Measurements from ENCODE around the gene ARHGAP12. TPM values are rescaled to one million over a fixed set of nuclear protein-coding genes. Genes with fewer than 3 reads are reported as not detected.

ARHGAP12 gene
- total RNA-seq, 1 donor from 2014 or later: 11.4 TPM

DNA sequence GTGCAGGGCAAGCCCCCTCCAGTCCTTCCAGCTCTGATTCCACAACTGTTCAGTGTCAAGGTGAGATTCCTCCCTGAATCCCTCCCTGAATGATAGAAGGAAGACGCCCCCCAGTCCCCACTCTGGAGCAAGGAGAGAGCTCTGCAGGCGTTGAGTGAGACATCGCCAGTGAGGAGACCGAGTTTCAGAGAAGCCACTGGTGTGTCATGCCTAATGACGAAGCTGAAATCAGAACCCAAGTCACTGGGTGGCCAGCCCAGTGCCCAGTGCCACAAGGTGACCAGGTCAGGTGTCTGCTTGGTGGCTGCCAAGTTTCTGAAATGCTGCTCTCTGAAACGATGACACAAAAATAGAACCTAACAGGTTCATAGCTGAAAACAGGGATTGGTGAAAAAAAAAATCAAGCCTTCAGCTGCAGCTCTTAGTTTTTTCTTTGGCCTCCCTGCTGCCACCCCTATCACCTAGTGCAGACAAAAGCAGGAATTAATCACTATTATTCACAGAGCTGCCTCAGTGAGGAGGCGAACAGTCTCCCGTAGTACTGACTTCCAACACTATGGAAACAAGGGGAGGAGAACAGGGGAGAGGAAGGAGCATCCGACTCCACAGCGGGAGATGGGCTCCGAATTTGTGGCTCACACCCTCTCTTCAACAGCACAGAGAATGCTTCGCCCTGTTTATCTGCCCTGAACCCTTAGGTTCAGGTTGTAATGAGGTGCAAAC lies 153.5 kb downstream of the ARHGAP12 start:
- intact Hi-C loops (cut with DNase I): no loop called here
- Histone ChIP-seq H3K27ac (no peak overlapping the region), H3K36me3 (no peaks in the 10 kb centered on the region), H3K9me3 (no peaks in the 10 kb centered on the region), H3K27me3 (no peaks in the 10 kb centered on the region), H3K4me3 (no peak overlapping the region), H3K4me1 (no peaks in the 10 kb centered on the region)
- no peak for DNase-seq (ENCODE audit: low spot score in 2 of 2)
- TF ChIP-seq, protein P1, sequence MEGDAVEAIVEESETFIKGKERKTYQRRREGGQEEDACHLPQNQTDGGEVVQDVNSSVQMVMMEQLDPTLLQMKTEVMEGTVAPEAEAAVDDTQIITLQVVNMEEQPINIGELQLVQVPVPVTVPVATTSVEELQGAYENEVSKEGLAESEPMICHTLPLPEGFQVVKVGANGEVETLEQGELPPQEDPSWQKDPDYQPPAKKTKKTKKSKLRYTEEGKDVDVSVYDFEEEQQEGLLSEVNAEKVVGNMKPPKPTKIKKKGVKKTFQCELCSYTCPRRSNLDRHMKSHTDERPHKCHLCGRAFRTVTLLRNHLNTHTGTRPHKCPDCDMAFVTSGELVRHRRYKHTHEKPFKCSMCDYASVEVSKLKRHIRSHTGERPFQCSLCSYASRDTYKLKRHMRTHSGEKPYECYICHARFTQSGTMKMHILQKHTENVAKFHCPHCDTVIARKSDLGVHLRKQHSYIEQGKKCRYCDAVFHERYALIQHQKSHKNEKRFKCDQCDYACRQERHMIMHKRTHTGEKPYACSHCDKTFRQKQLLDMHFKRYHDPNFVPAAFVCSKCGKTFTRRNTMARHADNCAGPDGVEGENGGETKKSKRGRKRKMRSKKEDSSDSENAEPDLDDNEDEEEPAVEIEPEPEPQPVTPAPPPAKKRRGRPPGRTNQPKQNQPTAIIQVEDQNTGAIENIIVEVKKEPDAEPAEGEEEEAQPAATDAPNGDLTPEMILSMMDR (IDR thresholded peaks at IDR 0.05): no peak

GRCh38 chr10:31774299-31774900 lies 154.2 kb downstream of the ARHGAP12 start:
- H3K27me3 ChIP-seq: no peaks in the 10 kb centered on the region
- DNase-seq (ENCODE audit: low spot score in 2 of 2): peak in 1 of 2 donors; percentile 18
- intact Hi-C loops (cut with DNase I): no loop called here
- no peak overlapping the region for H3K27ac ChIP-seq
- no peaks in the 10 kb centered on the region for H3K36me3 ChIP-seq
- H3K4me1 ChIP-seq: no peaks in the 10 kb centered on the region
- H3K4me3 ChIP-seq: no peak overlapping the region
- TF ChIP-seq, protein P1 (IDR thresholded peaks at IDR 0.05): no peak
- no peaks in the 10 kb centered on the region for H3K9me3 ChIP-seq

GRCh38 chr10:31773749-31774298 lies 154.8 kb downstream of the ARHGAP12 start:
- Histone ChIP-seq H3K9me3 (no peaks in the 10 kb centered on the region), H3K27ac (no peak overlapping the region), H3K4me3 (no peak overlapping the region), H3K4me1 (peaks cover 0 to 2% of the 10 kb centered on the region in 2 donors), H3K27me3 (no peaks in the 10 kb centered on the region), H3K36me3 (no peaks in the 10 kb centered on the region)
- no peak for DNase-seq (ENCODE audit: low spot score in 2 of 2)
- TF ChIP-seq, protein P1 (IDR thresholded peaks at IDR 0.05): no peak
- intact Hi-C loops (cut with DNase I): no loop called here

- Histone ChIP-seq H3K27me3 (no peaks in the 10 kb centered on the region), H3K9me3 (no peaks in the 10 kb centered on the region), H3K27ac (no peak overlapping the region), H3K4me1 (peaks cover 0 to 5% of the 10 kb centered on the region in 2 donors), H3K36me3 (no peaks in the 10 kb centered on the region), H3K4me3 (no peak overlapping the region)
- intact Hi-C loops (cut with DNase I): no loop called here
- DNase-seq (ENCODE audit: low spot score in 2 of 2): peak in 1 of 2 donors; percentile 50
- TF ChIP-seq, protein P1 (IDR thresholded peaks at IDR 0.05): no peak
These were observed 157.2 kb downstream of the ARHGAP12 start for GRCh38 chr10:31771331-31771831.

- TF ChIP-seq, protein P1 (IDR thresholded peaks at IDR 0.05): peak; percentile 50 to 57 (median 51)
- peaks cover 0 to 5% of the 10 kb centered on the region in 2 donors for H3K4me1 ChIP-seq
- intact Hi-C loops (cut with DNase I): no loop called here
- no peaks in the 10 kb centered on the region for H3K9me3 ChIP-seq
- H3K27me3 ChIP-seq: no peaks in the 10 kb centered on the region
- no peak overlapping the region for H3K27ac ChIP-seq
- H3K4me3 ChIP-seq: no peak overlapping the region
- peak in 1 of 2 donors; percentile 65 for DNase-seq (ENCODE audit: low spot score in 2 of 2)
- H3K36me3 ChIP-seq: no peaks in the 10 kb centered on the region
These were observed 158.2 kb downstream of the ARHGAP12 start for GRCh38 chr10:31770307-31770902.

All from ascending aorta (tissue), 2 donors.